HEK293T (cell line): ENCODE results near the gene NID1.

Source experiments
- ARNT ChIP-seq: fragments of 450-650 bp; IDR thresholded peaks from 2 replicates; pipeline ENCODE4 v1.6.1; 2017; ENCODE audit warnings: mild to moderate bottlenecking
- BHLHE40 ChIP-seq: fragments of 450-650 bp; IDR thresholded peaks from 2 replicates; pipeline ENCODE4 v1.6.1; 2016; ENCODE audit warnings: mild to moderate bottlenecking, moderate library complexity, borderline replicate concordance
- CTBP1 ChIP-seq: fragments of 450-650 bp; IDR thresholded peaks from 2 replicates; pipeline ENCODE4 v1.6.1; 2016; ENCODE audit warnings: borderline replicate concordance
- FOXA1 ChIP-seq: fragments of 450-650 bp; IDR thresholded peaks from 2 replicates; pipeline ENCODE4 v1.6.1; 2016; ENCODE audit warnings: mild to moderate bottlenecking
- FOXK2 ChIP-seq: fragments of 450-650 bp; IDR thresholded peaks from 2 replicates; pipeline ENCODE4 v1.6.1; 2016; ENCODE audit warnings: mild to moderate bottlenecking
- FOXM1 ChIP-seq: fragments of 450-650 bp; IDR thresholded peaks from 2 replicates; pipeline ENCODE4 v1.6.1; 2017; ENCODE audit warnings: mild to moderate bottlenecking, borderline replicate concordance
- HDGF ChIP-seq: fragments of 450-650 bp; IDR thresholded peaks from 2 replicates; pipeline ENCODE4 v1.6.1; 2017; ENCODE audit warnings: antibody characterized with exemption, borderline replicate concordance
- L3MBTL2 ChIP-seq: fragments of 450-650 bp; conservative IDR thresholded peaks from 2 replicates; pipeline ENCODE4 v1.6.1; 2016; ENCODE audit warnings: mild to moderate bottlenecking
- SP1 ChIP-seq: fragments of 450-650 bp; IDR thresholded peaks from 2 replicates; pipeline ENCODE4 v1.6.1; 2017
- SUZ12 ChIP-seq: fragments of 450-650 bp; IDR thresholded peaks from 2 replicates; pipeline ENCODE4 v1.6.1; 2016; ENCODE audit warnings: mild to moderate bottlenecking
- ZNF384 ChIP-seq: fragments of 450-650 bp; IDR thresholded peaks from 2 replicates; pipeline ENCODE4 v1.6.1; 2016
- TF ChIP-seq, protein P1 (sequence below): fragments of 450-650 bp; IDR thresholded peaks from 2 replicates; pipeline ENCODE4 v1.6.1; 2016

DNA sequence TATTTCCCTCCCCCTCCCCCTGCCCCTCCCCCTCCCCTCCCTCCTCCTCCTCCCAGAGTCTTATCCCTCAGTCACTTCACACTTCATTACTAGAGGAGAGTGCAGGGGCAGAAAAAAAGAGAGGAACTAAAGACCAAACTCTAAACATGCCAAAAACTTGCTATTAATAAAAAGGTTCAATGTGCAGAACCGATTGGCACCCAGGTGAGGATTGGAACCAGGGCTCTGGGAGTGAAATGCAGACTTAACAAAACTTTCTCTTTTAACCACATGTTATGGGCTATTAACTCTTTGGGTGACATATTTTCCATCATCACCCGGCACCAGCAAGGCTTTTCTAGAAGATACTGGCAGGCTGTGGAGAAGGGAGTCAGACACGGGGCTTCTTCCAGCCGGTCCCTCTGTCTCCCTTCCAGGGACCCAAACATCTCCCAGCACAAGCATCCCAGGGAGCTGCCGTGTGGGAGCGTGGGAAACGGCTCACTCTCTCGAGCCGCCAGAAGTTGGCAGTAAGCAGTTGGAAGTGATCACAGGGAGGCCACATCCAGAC, 13.6 kb downstream of the NID1 start:
- TF ChIP-seq FOXA1 (no peak), BHLHE40 (no peak), ZNF384 (no peak), L3MBTL2 (no peak), SP1 (no peak), SUZ12 (no peak), FOXK2 (no peak), FOXM1 (no peak), HDGF (no peak), ARNT (no peak), CTBP1 (no peak)
- TF ChIP-seq, protein P1, sequence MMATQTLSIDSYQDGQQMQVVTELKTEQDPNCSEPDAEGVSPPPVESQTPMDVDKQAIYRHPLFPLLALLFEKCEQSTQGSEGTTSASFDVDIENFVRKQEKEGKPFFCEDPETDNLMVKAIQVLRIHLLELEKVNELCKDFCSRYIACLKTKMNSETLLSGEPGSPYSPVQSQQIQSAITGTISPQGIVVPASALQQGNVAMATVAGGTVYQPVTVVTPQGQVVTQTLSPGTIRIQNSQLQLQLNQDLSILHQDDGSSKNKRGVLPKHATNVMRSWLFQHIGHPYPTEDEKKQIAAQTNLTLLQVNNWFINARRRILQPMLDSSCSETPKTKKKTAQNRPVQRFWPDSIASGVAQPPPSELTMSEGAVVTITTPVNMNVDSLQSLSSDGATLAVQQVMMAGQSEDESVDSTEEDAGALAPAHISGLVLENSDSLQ, result no peak
